Trophoblast cell (in vitro differentiated cells and primary cell): ENCODE data around the gene UBE2E2.
A peak's percentile ranks its signal among the peaks of the same experiment; 100 is the strongest.

Experiments used
- DNase-seq, 2 donors: peaks; one replicate each; pipeline ENCODE4 v3.0.0-alpha.2; 2016
- H2AFZ ChIP-seq: 2 replicates; pipeline ENCODE4 v1.6.1; 2013; ENCODE audit warnings: low read length, moderate library complexity, mild to moderate bottlenecking; ENCODE audit not compliant: insufficient read depth, poor library complexity
- H2AK5ac ChIP-seq: 2 replicates; pipeline ENCODE4 v1.6.1; 2013; ENCODE audit warnings: mild to moderate bottlenecking, low read length
- H2BK120ac ChIP-seq: 2 replicates; pipeline ENCODE4 v1.6.1; 2013; ENCODE audit warnings: low read length, mild to moderate bottlenecking, moderate library complexity; ENCODE audit not compliant: insufficient read depth, poor library complexity
- H2BK12ac ChIP-seq: 2 replicates; pipeline ENCODE4 v1.6.1; 2013; ENCODE audit warnings: mild to moderate bottlenecking, low read length, moderate library complexity
- H2BK5ac ChIP-seq: 2 replicates; pipeline ENCODE4 v1.6.1; 2013; ENCODE audit warnings: low read length, low read depth, moderate library complexity, mild to moderate bottlenecking; ENCODE audit not compliant: poor library complexity
- H3K14ac ChIP-seq: 2 replicates; pipeline ENCODE4 v1.6.1; 2013; ENCODE audit warnings: mild to moderate bottlenecking, low read length
- H3K18ac ChIP-seq: 2 replicates; pipeline ENCODE4 v1.6.1; 2013; ENCODE audit warnings: mild to moderate bottlenecking, low read length
- H3K23ac ChIP-seq: 2 replicates; pipeline ENCODE4 v1.6.1; 2013; ENCODE audit warnings: low read length
- H3K27ac ChIP-seq: 2 replicates; pipeline ENCODE4 v1.5.1; 2013; ENCODE audit warnings: low read depth, mild to moderate bottlenecking, inconsistent platforms, low read length, moderate library complexity
- H3K27me3 ChIP-seq: 2 replicates; pipeline ENCODE4 v1.6.1; 2013; ENCODE audit warnings: inconsistent platforms, mild to moderate bottlenecking, low read length, moderate library complexity; ENCODE audit not compliant: insufficient read depth
- H3K36me3 ChIP-seq, 2 experiments: 1 replicate in 1 of 2; 2 replicates in 1 of 2; pipeline ENCODE4 v1.6.1; 2013; ENCODE audit warnings: low read length in 2 of 2, mild to moderate bottlenecking in 2 of 2, moderate library complexity in 1 of 2; ENCODE audit not compliant: insufficient read depth in 2 of 2, control insufficient read depth in 1 of 2
- H3K4ac ChIP-seq: 2 replicates; pipeline ENCODE4 v1.6.1; 2013; ENCODE audit warnings: low read depth, mild to moderate bottlenecking, low read length, moderate library complexity
- H3K4me1 ChIP-seq, 2 experiments: 1 replicate in 1 of 2; 2 replicates in 1 of 2; pipeline ENCODE4 v1.6.1; 2013; ENCODE audit warnings: low read length in 2 of 2, mild to moderate bottlenecking in 2 of 2, moderate library complexity in 1 of 2; ENCODE audit not compliant: insufficient read depth in 2 of 2, control insufficient read depth in 1 of 2
- H3K4me2 ChIP-seq: 2 replicates; pipeline ENCODE4 v1.6.1; 2013; ENCODE audit warnings: inconsistent platforms, mild to moderate bottlenecking, low read length, moderate library complexity
- H3K4me3 ChIP-seq: 2 replicates; pipeline ENCODE4 v1.5.1; 2013; ENCODE audit warnings: mild to moderate bottlenecking, low read depth, low read length, inconsistent platforms
- H3K79me1 ChIP-seq: one replicate; pipeline ENCODE4 v1.6.1; 2013; ENCODE audit warnings: low read length
- H3K79me2 ChIP-seq: 2 replicates; pipeline ENCODE4 v1.6.1; 2013; ENCODE audit warnings: low read length, mild to moderate bottlenecking; ENCODE audit not compliant: control insufficient read depth, insufficient read depth, poor library complexity
- H3K9ac ChIP-seq: 2 replicates; pipeline ENCODE4 v1.6.1; 2013; ENCODE audit warnings: mild to moderate bottlenecking, low read length
- H3K9me3 ChIP-seq: 2 replicates; pipeline ENCODE4 v1.6.1; 2013; ENCODE audit warnings: low read depth, mild to moderate bottlenecking, control low read depth, inconsistent platforms, low read length; ENCODE audit not compliant: insufficient read depth
- H4K12ac ChIP-seq: 2 replicates; pipeline ENCODE4 v1.6.1; 2013; ENCODE audit warnings: low read depth, mild to moderate bottlenecking, low read length, moderate library complexity
- H4K8ac ChIP-seq: 2 replicates; pipeline ENCODE4 v1.6.1; 2013; ENCODE audit warnings: low read depth, mild to moderate bottlenecking, low read length, moderate library complexity
- H4K91ac ChIP-seq: one replicate; pipeline ENCODE4 v1.6.1; 2013; ENCODE audit warnings: low read depth, mild to moderate bottlenecking, low read length, moderate library complexity
- WGBS: extraction: QIAGEN DNeasy Blood & Tissue Kit; methylation state at CpG from one replicate; pipeline ENCODE4 v1.1.7; 2013; ENCODE audit warnings: missing lambda C conversion rate; ENCODE audit not compliant: insufficient read length, insufficient coverage; ENCODE audit errors: extremely low coverage; 5-methylcytosine and 5-hydroxymethylcytosine counted together

Gene UBE2E2

GRCh38 chr3:23574822-23575315, 371.7 kb downstream of the UBE2E2 start:
- no peaks in the 10 kb centered on the region for H3K79me2 ChIP-seq
- H2BK120ac ChIP-seq, result no peak overlapping the region
- H3K9me3 ChIP-seq, result no peaks in the 10 kb centered on the region
- H3K4ac ChIP-seq, result no peak overlapping the region
- H3K14ac ChIP-seq, result no peak overlapping the region
- H4K12ac ChIP-seq, result no peak overlapping the region
- H4K91ac ChIP-seq, result no peak overlapping the region
- no peak overlapping the region for H3K4me3 ChIP-seq
- H3K4me1 ChIP-seq, result no peaks in the 10 kb centered on the region
- no peaks in the 10 kb centered on the region for H3K27me3 ChIP-seq
- DNase-seq, result no peak
- no peaks in the 10 kb centered on the region for H3K79me1 ChIP-seq
- no peak overlapping the region for H2AFZ ChIP-seq
- no peak overlapping the region for H2AK5ac ChIP-seq
- WGBS, result no CpG with 5 or more reads among the region's 1 CpG
- H3K27ac ChIP-seq, result no peak overlapping the region
- no peaks in the 10 kb centered on the region for H3K36me3 ChIP-seq
- H3K23ac ChIP-seq, result no peak overlapping the region
- H3K9ac ChIP-seq, result no peak overlapping the region
- H3K4me2 ChIP-seq, result no peak overlapping the region
- no peak overlapping the region for H2BK12ac ChIP-seq
- no peak overlapping the region for H4K8ac ChIP-seq
- H3K18ac ChIP-seq, result no peak overlapping the region
- H2BK5ac ChIP-seq, result no peak overlapping the region

- no CpG with 5 or more reads among the region's 3 CpGs for WGBS
Observed at GRCh38 chr3:23575697-23576096, 372.6 kb downstream of the UBE2E2 start.

GRCh38 chr3:23576379-23576959, 373.3 kb downstream of the UBE2E2 start:
- Histone ChIP-seq H4K8ac (no peak overlapping the region), H2BK120ac (no peak overlapping the region), H4K12ac (no peak overlapping the region), H3K4ac (no peak overlapping the region), H3K4me2 (no peak overlapping the region), H2BK5ac (no peak overlapping the region), H2BK12ac (no peak overlapping the region), H3K9me3 (no peaks in the 10 kb centered on the region), H3K79me2 (no peaks in the 10 kb centered on the region), H4K91ac (no peak overlapping the region), H3K9ac (no peak overlapping the region), H3K14ac (no peak overlapping the region), H3K23ac (no peak overlapping the region), H3K4me1 (no peaks in the 10 kb centered on the region), H3K27ac (no peak overlapping the region), H2AK5ac (no peak overlapping the region), H3K27me3 (no peaks in the 10 kb centered on the region), H3K4me3 (no peak overlapping the region), H3K18ac (no peak overlapping the region), H3K79me1 (no peaks in the 10 kb centered on the region), H2AFZ (no peak overlapping the region), H3K36me3 (no peaks in the 10 kb centered on the region)
- no CpG with 5 or more reads among the region's 2 CpGs for WGBS
- peak in 1 of 2 donors; percentile 44 for DNase-seq

More at GRCh38 chr3:23575697-23576096, 372.6 kb downstream of the UBE2E2 start:
- Histone ChIP-seq H4K91ac (no peak overlapping the region), H3K4me1 (no peaks in the 10 kb centered on the region), H4K12ac (no peak overlapping the region), H3K18ac (no peak overlapping the region), H3K14ac (no peak overlapping the region), H3K9ac (no peak overlapping the region), H3K9me3 (no peaks in the 10 kb centered on the region), H3K79me1 (no peaks in the 10 kb centered on the region), H3K4ac (no peak overlapping the region), H3K79me2 (no peaks in the 10 kb centered on the region), H2AFZ (no peak overlapping the region), H2AK5ac (no peak overlapping the region), H4K8ac (no peak overlapping the region), H3K27ac (no peak overlapping the region), H3K4me2 (no peak overlapping the region), H3K4me3 (no peak overlapping the region), H3K27me3 (no peaks in the 10 kb centered on the region), H3K23ac (no peak overlapping the region), H3K36me3 (no peaks in the 10 kb centered on the region), H2BK120ac (no peak overlapping the region), H2BK12ac (no peak overlapping the region), H2BK5ac (no peak overlapping the region)
- DNase-seq, result peak in 1 of 2 donors; percentile 7

GRCh38 chr3:23580096-23580713, 377.1 kb downstream of the UBE2E2 start:
- H2BK12ac ChIP-seq, result no peak overlapping the region
- H3K27me3 ChIP-seq, result no peaks in the 10 kb centered on the region
- H4K91ac ChIP-seq, result no peak overlapping the region
- H3K4me3 ChIP-seq, result no peak overlapping the region
- no peak overlapping the region for H2BK120ac ChIP-seq
- H3K18ac ChIP-seq, result no peak overlapping the region
- H3K79me1 ChIP-seq, result no peaks in the 10 kb centered on the region
- no peak overlapping the region for H3K14ac ChIP-seq
- no peaks in the 10 kb centered on the region for H3K79me2 ChIP-seq
- H2AFZ ChIP-seq, result no peak overlapping the region
- H4K12ac ChIP-seq, result no peak overlapping the region
- no peaks in the 10 kb centered on the region for H3K9me3 ChIP-seq
- no peak overlapping the region for H3K9ac ChIP-seq
- no peak overlapping the region for H4K8ac ChIP-seq
- no peak overlapping the region for H2AK5ac ChIP-seq
- DNase-seq, result peak; percentile 42 to 84
- no peak overlapping the region for H3K4me2 ChIP-seq
- no peak overlapping the region for H3K27ac ChIP-seq
- no peaks in the 10 kb centered on the region for H3K36me3 ChIP-seq
- no peak overlapping the region for H2BK5ac ChIP-seq
- WGBS, result no CpG with 5 or more reads among the region's 8 CpGs
- H3K23ac ChIP-seq, result no peak overlapping the region
- no peaks in the 10 kb centered on the region for H3K4me1 ChIP-seq
- no peak overlapping the region for H3K4ac ChIP-seq
